MCF 10A (cell line): ENCODE data around the gene SHISA8. TPM values are rescaled to one million over a fixed set of nuclear protein-coding genes. Genes with fewer than 3 reads are reported as not detected.

ENCODE experiments used
- BruUV-seq: library from RNA; stranded (reverse); fragments of 400-500 nt; replicated peaks from 2 replicates; lab custom pipeline; 2021; lab: Mats Ljungman, UMichigan
- CTCF ChIA-PET: fragments of 300-600 bp; sonication (Branson Sonifier 250); formaldehyde crosslinking; extraction: SDS; loops from one replicate; lab custom pipeline; 2021; ENCODE audit warnings: antibody characterized with exemption, inconsistent platforms; lab: Yijun Ruan, JAX
- POLR2A ChIA-PET: fragments of 300-600, 350-650 bp; sonication (Branson Sonifier 250); formaldehyde crosslinking; extraction: SDS; loops from one replicate; lab custom pipeline; 2020; ENCODE audit warnings: antibody characterized with exemption, inconsistent platforms; lab: Yijun Ruan, JAX
- DNase-seq: peaks from one replicate; pipeline ENCODE4 v3.0.0-alpha.2; 2018; ENCODE audit not compliant: unreplicated experiment
- H3K27ac Mint-ChIP-seq: one replicate; pipeline ENCODE4 v1.8.0; 2022; ENCODE audit warnings: mild to moderate bottlenecking, low read depth, mixed read lengths; ENCODE audit not compliant: unreplicated experiment
- H3K27me3 Mint-ChIP-seq: one replicate; pipeline ENCODE4 v1.8.0; 2022; ENCODE audit warnings: mixed read lengths; ENCODE audit not compliant: insufficient read depth, unreplicated experiment
- H3K36me3 Mint-ChIP-seq: one replicate; pipeline ENCODE4 v1.8.0; 2022; ENCODE audit warnings: mild to moderate bottlenecking, moderate library complexity, mixed read lengths; ENCODE audit not compliant: insufficient read depth, unreplicated experiment
- H3K4me1 Mint-ChIP-seq: one replicate; pipeline ENCODE4 v1.8.0; 2022; ENCODE audit warnings: mixed read lengths; ENCODE audit not compliant: insufficient read depth, unreplicated experiment
- H3K4me3 Mint-ChIP-seq: one replicate; pipeline ENCODE4 v1.8.0; 2022; ENCODE audit warnings: mild to moderate bottlenecking, moderate library complexity, mixed read lengths; ENCODE audit not compliant: unreplicated experiment
- H3K9me3 Mint-ChIP-seq: one replicate; pipeline ENCODE4 v1.8.0; 2022; ENCODE audit warnings: mixed read lengths; ENCODE audit not compliant: unreplicated experiment
- CTCF ChIP-seq: fragments of 200-600 bp; IDR thresholded peaks from one replicate; pipeline ENCODE4 v1.8.0; 2022; ENCODE audit warnings: antibody characterized with exemption, mild to moderate bottlenecking; ENCODE audit not compliant: unreplicated experiment
- intact Hi-C: fragments of 100-400 bp; cut with micrococcal nuclease; formaldehyde crosslinking; loops from 2 replicates; pipeline ENCODE4 v1.14.1; 2022
- total RNA-seq: library from RNA; stranded (reverse); gene quantifications from 2 replicates; pipeline ENCODE4 v1.2.3, GENCODE V29; 2022

Gene SHISA8
- total RNA-seq, 1 experiment from 2014 or later: not detected

GRCh38 chr22:41933411-41934177 is 18.7 kb upstream of the SHISA8 start:
- H3K27me3 Mint-ChIP-seq: no peaks in the 10 kb centered on the region
- CTCF ChIA-PET: no interaction called here
- no peak overlapping the region for H3K27ac Mint-ChIP-seq
- no peaks in the 10 kb centered on the region for H3K9me3 Mint-ChIP-seq
- TF ChIP-seq CTCF: no peak
- intact Hi-C loops: no loop called here
- no peak for DNase-seq
- H3K36me3 Mint-ChIP-seq: no peaks in the 10 kb centered on the region
- BruUV-seq: no TSS peak
- no peak overlapping the region for H3K4me3 Mint-ChIP-seq
- H3K4me1 Mint-ChIP-seq: no peaks in the 10 kb centered on the region
- POLR2A ChIA-PET: no interaction called here

GRCh38 chr22:41932353-41932752 is 17.5 kb upstream of the SHISA8 start:
- H3K27ac Mint-ChIP-seq: no peak overlapping the region
- DNase-seq: no peak
- intact Hi-C loops: no loop called here
- no peaks in the 10 kb centered on the region for H3K9me3 Mint-ChIP-seq
- H3K27me3 Mint-ChIP-seq: peaks cover 9% of the 10 kb centered on the region
- H3K4me1 Mint-ChIP-seq: no peaks in the 10 kb centered on the region
- no TSS peak for BruUV-seq
- ChIA-PET CTCF (interaction anchor here (0.9 to 1.2 kb wide), 2 partner anchors 75 to 235 kb away, joined by 3 to 5 read pairs; no protein-coding TSS in a partner anchor), POLR2A (no interaction called here)
- no peaks in the 10 kb centered on the region for H3K36me3 Mint-ChIP-seq
- TF ChIP-seq CTCF: no peak
- no peak overlapping the region for H3K4me3 Mint-ChIP-seq

- CTCF ChIA-PET: interaction anchor here (0.6 to 1.2 kb wide), 3 partner anchors 12 to 235 kb away, joined by 3 to 5 read pairs (median 3); no protein-coding TSS in a partner anchor
- no peak for DNase-seq
- TF ChIP-seq CTCF: no peak
- H3K36me3 Mint-ChIP-seq: no peaks in the 10 kb centered on the region
- H3K9me3 Mint-ChIP-seq: no peaks in the 10 kb centered on the region
- intact Hi-C loops: no loop called here
- peaks cover 11% of the 10 kb centered on the region for H3K27me3 Mint-ChIP-seq
- H3K27ac Mint-ChIP-seq: no peak overlapping the region
- BruUV-seq: no TSS peak
- H3K4me1 Mint-ChIP-seq: no peaks in the 10 kb centered on the region
- no peak overlapping the region for H3K4me3 Mint-ChIP-seq
- POLR2A ChIA-PET: no interaction called here
Measured at GRCh38 chr22:41931701-41932269, 16.9 kb upstream of the SHISA8 start.

- no peak for DNase-seq
- Mint-ChIP-seq H3K36me3 (no peaks in the 10 kb centered on the region), H3K4me1 (no peaks in the 10 kb centered on the region), H3K27me3 (peaks cover 11% of the 10 kb centered on the region), H3K9me3 (no peaks in the 10 kb centered on the region), H3K27ac (no peak overlapping the region), H3K4me3 (no peak overlapping the region)
- no peak for TF ChIP-seq CTCF
- BruUV-seq: no TSS peak
- intact Hi-C loops: no loop called here
- CTCF ChIA-PET: no interaction called here
- POLR2A ChIA-PET: no interaction called here
Measured at GRCh38 chr22:41929418-41929810, 14.5 kb upstream of the SHISA8 start.
